PFSK-1 (cell line): ENCODE results near the gene NCAPD2.

Source experiments
- POLR2AphosphoS5 ChIP-seq: IDR thresholded peaks from 2 replicates; pipeline ENCODE4 v1.6.1; 2012; ENCODE audit warnings: low read depth, mild to moderate bottlenecking, control low read depth, low read length, moderate library complexity
- SIN3A ChIP-seq: IDR thresholded peaks from 2 replicates; pipeline ENCODE4 v1.6.1; 2012; ENCODE audit warnings: mild to moderate bottlenecking, low read length, moderate library complexity, borderline replicate concordance; ENCODE audit not compliant: insufficient read depth
- TAF1 ChIP-seq: IDR thresholded peaks from 2 replicates; pipeline ENCODE4 v1.6.1; 2012; ENCODE audit warnings: low read length, control low read depth, borderline replicate concordance; ENCODE audit not compliant: insufficient read depth
- TF ChIP-seq, protein P1 (sequence below), 2 experiments: IDR thresholded peaks; 2 replicates each; pipeline versions ENCODE4 v1.6.1 to v1.8.0; 2011 to 2012; ENCODE audit warnings: low read depth in 2 of 2, low read length in 2 of 2, control low read depth in 1 of 2, inconsistent platforms in 1 of 2, mild to moderate bottlenecking in 1 of 2, moderate library complexity in 1 of 2; ENCODE audit not compliant: insufficient read depth in 1 of 2

DNA sequence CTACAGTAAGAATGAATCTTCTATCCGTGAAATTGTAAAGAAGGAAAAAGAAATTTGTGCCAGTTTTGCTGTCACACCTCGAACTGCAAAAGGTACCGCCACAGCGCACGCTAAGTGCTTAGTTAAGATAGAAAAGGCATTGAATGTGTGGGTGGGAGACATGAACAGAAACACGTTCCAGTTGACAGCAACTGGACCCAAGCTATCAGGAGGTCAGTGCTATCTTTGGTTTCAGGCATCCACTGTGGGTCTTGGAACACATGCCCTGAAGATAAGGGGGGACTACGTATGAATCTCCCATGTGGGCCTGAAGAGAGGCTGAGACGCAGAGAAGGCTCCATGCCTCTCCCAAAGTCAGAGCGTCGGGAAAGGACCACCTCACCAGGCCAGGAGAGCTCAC lies 52.1 kb downstream of the NCAPD2 start:
- no peak for TF ChIP-seq TAF1
- TF ChIP-seq, protein P1, sequence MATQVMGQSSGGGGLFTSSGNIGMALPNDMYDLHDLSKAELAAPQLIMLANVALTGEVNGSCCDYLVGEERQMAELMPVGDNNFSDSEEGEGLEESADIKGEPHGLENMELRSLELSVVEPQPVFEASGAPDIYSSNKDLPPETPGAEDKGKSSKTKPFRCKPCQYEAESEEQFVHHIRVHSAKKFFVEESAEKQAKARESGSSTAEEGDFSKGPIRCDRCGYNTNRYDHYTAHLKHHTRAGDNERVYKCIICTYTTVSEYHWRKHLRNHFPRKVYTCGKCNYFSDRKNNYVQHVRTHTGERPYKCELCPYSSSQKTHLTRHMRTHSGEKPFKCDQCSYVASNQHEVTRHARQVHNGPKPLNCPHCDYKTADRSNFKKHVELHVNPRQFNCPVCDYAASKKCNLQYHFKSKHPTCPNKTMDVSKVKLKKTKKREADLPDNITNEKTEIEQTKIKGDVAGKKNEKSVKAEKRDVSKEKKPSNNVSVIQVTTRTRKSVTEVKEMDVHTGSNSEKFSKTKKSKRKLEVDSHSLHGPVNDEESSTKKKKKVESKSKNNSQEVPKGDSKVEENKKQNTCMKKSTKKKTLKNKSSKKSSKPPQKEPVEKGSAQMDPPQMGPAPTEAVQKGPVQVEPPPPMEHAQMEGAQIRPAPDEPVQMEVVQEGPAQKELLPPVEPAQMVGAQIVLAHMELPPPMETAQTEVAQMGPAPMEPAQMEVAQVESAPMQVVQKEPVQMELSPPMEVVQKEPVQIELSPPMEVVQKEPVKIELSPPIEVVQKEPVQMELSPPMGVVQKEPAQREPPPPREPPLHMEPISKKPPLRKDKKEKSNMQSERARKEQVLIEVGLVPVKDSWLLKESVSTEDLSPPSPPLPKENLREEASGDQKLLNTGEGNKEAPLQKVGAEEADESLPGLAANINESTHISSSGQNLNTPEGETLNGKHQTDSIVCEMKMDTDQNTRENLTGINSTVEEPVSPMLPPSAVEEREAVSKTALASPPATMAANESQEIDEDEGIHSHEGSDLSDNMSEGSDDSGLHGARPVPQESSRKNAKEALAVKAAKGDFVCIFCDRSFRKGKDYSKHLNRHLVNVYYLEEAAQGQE (IDR thresholded peaks at IDR 0.05; ENCODE audit: insufficient read depth in 1 of 2, low read depth in 2 of 2, low read length in 2 of 2): no peak
- no peak for TF ChIP-seq POLR2AphosphoS5
- TF ChIP-seq SIN3A: no peak
